Measurements from ENCODE around the gene LATS1. TPM values are rescaled to one million over a fixed set of nuclear protein-coding genes. Genes with fewer than 3 reads are reported as not detected.

The LATS1 gene
- polyA plus RNA-seq, 3 donors: 3.1 to 7.0 (median 6.3) TPM

Other genes with a start within 250 kb of the LATS1 start
- 1 to 10 TPM in 1 of 3 donors, under 1 TPM in 2; 0.24 to 1.1 (median 0.30) TPM for gene ZC3H12D, start 233.1 kb downstream of the LATS1 start, polyA plus RNA-seq
- 10 to 100 TPM in 2 of 3 donors, 1 to 10 TPM in 1; 6.7 to 28.6 (median 13.6) TPM for gene PPIL4, start 172.1 kb downstream of the LATS1 start, polyA plus RNA-seq
- gene GINM1, start 151.7 kb downstream of the LATS1 start, polyA plus RNA-seq: 10 to 100 TPM; 22.1 to 49.6 (median 40.2) TPM
- 10 to 100 TPM in 2 of 3 donors, 1 to 10 TPM in 1; 6.5 to 16.9 (median 10.9) TPM for gene KATNA1, start 69.4 kb downstream of the LATS1 start, polyA plus RNA-seq
- 1 to 10 TPM; 5.0 to 7.0 (median 7.0) TPM for gene NUP43, start 28.4 kb upstream of the LATS1 start, polyA plus RNA-seq
- gene PCMT1, start 31.6 kb upstream of the LATS1 start, polyA plus RNA-seq: 10 to 100 TPM; 42.1 to 83.1 (median 45.9) TPM
- 10 to 100 TPM in 2 of 3 donors, 1 to 10 TPM in 1; 2.2 to 11.6 (median 10.7) TPM for gene LRP11, start 146.3 kb upstream of the LATS1 start, polyA plus RNA-seq
- under 1 TPM; 0.06 to 0.56 (median 0.43) TPM for gene RAET1E, start 180.0 kb upstream of the LATS1 start, polyA plus RNA-seq
- 1 to 10 TPM in 1 of 3 donors, under 1 TPM in 1, not detected in 1; 0.16 to 1.2 TPM for gene RAET1G, start 205.0 kb upstream of the LATS1 start, polyA plus RNA-seq
- gene ULBP2, start 223.9 kb upstream of the LATS1 start, polyA plus RNA-seq: 1 to 10 TPM in 1 of 3 donors, under 1 TPM in 1, not detected in 1; 0.36 to 1.6 TPM
- gene ULBP1, start 245.8 kb upstream of the LATS1 start, polyA plus RNA-seq: under 1 TPM; 0.03 to 0.22 (median 0.16) TPM